ENCODE results near the gene SETBP1.

DNA sequence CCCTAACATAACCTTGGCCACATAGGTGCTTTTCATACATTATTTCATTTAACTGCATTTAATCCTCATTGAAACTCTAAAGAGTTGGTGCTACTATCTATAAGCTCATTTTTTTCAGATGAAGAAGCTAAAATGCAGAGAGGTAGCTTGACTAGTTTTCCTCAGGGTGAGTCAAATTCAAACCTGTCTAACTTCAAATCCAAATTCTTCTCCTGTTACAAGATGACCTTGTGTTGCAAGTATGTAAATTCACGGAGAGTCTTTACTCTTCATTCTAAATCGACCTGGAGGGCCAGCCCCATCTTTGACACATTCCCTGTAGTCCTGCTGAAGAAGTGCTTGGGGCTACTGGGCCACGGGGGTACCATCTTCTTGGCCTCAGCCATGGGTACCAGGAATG, 8.2 kb upstream of the SETBP1 start:
- TF ChIP-seq USF2 (IDR thresholded peaks at IDR 0.05; ENCODE audit: low read depth, low read length) = no peak
- no peak for TF ChIP-seq BHLHE40 (IDR thresholded peaks at IDR 0.05; ENCODE audit: low read depth, low read length)
- no peak for TF ChIP-seq CTCF (conservative IDR thresholded peaks at IDR 0.05; ENCODE audit: low read depth, low read length)
- no peak for TF ChIP-seq POLR2A (IDR thresholded peaks at IDR 0.05; ENCODE audit: low read depth, low read length)
- no peak for TF ChIP-seq MXI1 (IDR thresholded peaks at IDR 0.05; ENCODE audit: borderline replicate concordance, low read depth, low read length)
- TF ChIP-seq MAFK (IDR thresholded peaks at IDR 0.05; ENCODE audit: low read depth, low read length) = no peak
- no peak for TF ChIP-seq RAD21 (IDR thresholded peaks at IDR 0.05; ENCODE audit: low read length)
- TF ChIP-seq FOS (IDR thresholded peaks at IDR 0.05; ENCODE audit: low read depth, low read length) = no peak
- no peak for TF ChIP-seq SMC3 (IDR thresholded peaks at IDR 0.05; ENCODE audit: low read depth, low read length)
- TF ChIP-seq ELK1 (IDR thresholded peaks at IDR 0.05; ENCODE audit: borderline replicate concordance, low read depth, low read length) = no peak

All from IMR-90 (cell line).